HG03025 (cell line): Measurements from ENCODE around the gene FAM234A.

ENCODE experiments used
- ATAC-seq: cut with Tn5 transposase; IDR thresholded peaks from one replicate; pipeline ENCODE4 v1.9.1; 2021; ENCODE audit warnings: mild to moderate bottlenecking, moderate library complexity; ENCODE audit not compliant: unreplicated experiment, low FRiP score

FAM234A gene

DNA sequence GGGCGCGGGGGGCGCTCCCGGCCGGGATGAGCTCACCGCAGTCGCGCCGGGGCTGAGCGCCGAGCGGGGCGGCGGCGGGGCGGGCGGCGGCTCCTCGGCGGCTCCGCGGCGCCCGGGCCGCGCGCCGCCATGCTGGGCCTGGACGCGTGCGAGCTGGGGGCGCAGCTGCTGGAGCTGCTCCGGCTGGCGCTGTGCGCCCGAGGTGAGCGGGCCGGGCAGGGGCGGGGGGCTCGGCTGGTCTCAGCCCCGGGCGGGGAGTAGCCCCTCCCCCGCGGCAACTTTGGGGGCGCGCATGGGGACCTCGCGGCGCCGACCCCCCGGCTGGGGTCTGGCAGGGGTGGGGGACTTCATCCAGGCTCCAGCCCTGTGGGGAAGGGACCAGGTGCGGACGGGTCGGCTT, 45.9 kb downstream of the FAM234A start, which contains the start of gene ARHGDIG:
TSS of gene ARHGDIG (plus strand) at position 40 of the 400 bp plus-strand sequence. CDS start at position 130, 90 bp downstream.
- no peak for ATAC-seq

DNA sequence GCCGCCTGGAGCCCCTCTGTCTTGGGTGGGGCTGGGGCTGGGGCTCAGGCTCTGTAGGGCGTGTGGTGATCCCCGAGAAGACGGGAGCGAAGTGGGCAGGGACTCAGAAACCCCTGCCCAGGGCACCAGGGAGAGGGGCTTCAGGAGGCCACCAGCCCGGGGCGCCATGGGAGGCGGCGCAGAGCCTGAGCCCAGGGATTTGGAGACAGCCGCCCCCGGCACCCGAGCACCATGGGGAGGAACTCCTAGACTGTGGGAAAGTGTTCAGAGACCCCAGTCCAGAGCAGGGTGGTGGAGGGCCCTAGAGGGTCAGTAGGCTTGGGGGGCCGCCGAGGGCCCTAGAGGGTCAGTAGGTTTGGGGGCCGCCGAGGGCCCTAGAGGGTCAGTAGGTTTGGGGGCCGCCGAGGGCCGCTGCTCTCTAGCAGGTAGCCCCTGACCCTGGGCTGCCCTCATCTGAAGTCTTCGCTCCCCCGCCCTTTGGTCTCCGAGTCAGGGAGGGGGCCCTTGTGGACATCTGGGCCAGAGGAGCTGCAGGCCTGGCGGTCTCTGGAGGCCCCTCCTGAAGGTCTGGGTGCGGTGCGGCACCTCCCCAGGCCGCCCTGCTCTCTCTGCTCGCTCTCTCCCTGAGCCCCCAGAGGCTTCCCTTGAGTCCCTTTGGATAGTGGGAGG, 46.5 kb downstream of the FAM234A start:
- no peak for ATAC-seq

DNA sequence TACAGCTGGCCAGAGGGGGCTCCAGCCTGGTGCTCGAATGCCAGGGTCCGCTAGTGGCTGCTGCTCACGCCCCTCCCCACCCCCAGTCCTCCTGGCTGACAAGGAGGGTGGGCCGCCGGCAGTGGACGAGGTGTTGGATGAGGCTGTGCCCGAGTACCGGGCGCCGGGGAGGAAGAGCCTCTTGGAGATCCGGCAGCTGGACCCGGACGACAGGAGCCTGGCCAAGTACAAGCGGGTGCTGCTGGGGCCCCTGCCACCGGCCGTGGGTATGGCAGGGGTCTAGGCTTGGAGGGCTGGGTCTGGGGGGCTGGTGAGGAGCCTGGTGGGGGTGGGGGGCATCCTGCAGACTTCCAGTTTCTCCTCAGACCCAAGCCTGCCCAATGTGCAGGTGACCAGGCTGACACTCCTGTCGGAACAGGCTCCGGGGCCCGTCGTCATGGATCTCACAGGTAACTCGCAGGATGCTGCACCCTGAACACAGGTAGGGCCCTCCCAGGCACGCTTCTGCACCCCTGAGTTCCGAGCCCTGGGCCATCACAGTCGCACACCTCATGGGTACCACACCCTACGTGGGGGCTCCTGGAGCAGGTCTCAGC, 47.1 kb downstream of the FAM234A start:
- ATAC-seq, result no peak

DNA sequence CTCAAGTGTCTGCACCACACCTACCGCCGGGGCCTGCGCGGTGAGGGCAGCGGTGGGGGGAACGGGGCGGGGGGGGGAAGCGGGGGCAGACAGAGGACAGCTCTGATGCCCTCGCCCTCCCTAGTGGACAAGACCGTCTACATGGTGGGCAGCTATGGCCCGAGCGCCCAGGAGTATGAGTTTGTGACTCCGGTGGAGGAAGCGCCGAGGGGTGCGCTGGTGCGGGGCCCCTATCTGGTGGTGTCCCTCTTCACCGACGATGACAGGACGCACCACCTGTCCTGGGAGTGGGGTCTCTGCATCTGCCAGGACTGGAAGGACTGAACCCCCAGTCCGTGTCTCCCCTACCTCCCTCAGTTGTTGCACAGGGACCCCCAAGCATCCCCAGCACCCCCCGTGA, 47.9 kb downstream of the FAM234A start:
- ATAC-seq, result no peak

DNA sequence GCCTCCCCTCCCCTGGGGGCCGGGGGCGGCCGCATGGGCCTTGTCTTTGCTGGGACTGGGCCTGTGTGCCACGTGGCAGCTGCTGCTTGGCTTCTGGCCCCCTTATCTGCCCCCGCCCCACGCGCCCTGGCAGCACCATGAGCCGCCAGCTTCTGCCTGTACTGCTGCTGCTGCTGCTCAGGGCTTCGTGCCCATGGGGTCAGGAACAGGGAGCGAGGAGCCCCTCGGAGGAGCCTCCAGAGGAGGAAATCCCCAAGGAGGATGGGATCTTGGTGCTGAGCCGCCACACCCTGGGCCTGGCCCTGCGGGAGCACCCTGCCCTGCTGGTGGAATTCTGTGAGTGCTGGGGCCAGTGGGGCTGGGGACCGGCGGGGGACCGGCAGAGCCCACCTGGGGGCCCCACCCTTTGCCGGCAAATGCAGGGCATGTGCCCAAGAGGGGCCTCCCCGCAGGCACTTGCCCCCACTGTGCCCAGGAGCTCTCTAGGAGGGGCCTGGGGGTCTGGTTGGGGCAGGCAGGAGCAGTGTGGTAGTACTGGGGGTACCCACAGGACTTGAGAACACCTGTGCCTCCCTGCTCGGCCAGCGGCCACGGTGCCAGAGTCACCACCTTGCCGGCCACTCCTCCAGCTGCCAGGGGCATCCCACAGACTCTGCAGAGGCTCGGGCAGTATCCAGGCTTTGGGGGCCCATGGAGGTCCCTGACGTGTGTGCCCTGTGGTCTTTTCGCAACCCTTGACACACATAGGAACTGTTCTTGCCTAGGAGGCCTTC, 48.6 kb downstream of the FAM234A start, which contains the start of gene PDIA2:
TSS of gene PDIA2 (plus strand) at position 132 of the 773 bp plus-strand sequence. CDS start at position 138, 6 bp downstream.
- no peak for ATAC-seq

DNA sequence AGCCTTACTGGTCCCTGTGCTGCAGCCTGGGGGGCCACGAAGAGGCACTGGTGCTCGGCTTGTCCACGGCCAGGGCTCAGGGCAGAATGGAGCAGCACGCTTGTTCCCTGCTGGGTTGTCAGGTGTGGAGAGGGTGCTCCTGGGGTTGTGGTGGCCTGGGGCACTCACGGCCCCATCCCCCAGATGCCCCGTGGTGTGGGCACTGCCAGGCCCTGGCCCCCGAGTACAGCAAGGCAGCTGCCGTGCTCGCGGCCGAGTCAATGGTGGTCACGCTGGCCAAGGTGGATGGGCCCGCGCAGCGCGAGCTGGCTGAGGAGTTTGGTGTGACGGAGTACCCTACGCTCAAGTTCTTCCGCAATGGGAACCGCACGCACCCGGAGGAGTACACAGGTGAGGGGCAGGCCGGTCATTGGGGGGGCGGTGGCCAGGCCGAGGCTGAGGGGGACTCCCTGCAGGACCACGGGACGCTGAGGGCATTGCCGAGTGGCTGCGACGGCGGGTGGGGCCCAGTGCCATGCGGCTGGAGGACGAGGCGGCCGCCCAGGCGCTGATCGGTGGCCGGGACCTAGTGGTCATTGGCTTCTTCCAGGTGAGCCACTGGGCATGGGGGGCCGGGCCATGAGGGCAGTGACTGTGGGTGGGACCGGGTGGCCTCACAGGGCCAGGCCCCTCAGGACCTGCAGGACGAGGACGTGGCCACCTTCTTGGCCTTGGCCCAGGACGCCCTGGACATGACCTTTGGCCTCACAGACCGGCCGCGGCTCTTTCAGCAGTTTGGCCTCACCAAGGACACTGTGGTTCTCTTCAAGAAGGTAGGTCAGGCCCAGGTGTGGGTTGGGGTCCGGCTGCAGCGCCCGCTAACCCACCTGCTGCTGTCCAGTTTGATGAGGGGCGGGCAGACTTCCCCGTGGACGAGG, 49.8 kb downstream of the FAM234A start:
- no peak for ATAC-seq

DNA sequence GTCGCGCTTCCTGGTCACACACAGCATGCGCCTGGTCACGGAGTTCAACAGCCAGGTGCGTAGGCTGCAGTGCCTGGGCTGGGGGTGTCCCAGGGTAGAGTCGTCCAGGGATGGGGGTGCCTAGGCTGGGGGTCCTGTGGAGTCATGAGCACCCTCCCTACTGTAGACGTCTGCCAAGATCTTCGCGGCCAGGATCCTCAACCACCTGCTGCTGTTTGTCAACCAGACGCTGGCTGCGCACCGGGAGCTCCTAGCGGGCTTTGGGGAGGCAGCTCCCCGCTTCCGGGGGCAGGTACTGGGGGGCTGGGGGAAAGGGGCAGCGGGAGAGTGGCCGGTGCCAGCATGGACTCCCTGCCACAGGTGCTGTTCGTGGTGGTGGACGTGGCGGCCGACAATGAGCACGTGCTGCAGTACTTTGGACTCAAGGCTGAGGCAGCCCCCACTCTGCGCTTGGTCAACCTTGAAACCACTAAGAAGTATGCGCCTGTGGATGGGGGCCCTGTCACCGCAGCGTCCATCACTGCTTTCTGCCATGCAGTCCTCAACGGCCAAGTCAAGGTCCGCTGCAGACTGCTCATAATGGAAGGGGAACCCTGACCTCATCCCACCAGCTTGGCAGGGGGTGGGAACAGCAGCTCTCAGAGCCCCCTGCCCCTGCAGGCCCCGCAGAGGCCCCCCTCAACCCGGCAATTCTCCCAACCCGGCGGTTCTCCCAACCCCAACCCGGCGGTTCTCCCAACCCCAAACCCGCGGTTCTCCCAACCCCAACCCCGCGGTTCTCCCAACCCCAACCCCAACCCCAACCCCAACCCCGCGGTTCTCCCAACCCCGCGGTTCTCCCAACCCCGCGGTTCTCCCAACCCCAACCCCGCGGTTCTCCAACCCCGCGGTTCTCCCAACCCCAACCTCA, 50.8 kb downstream of the FAM234A start:
- ATAC-seq, result no peak

DNA sequence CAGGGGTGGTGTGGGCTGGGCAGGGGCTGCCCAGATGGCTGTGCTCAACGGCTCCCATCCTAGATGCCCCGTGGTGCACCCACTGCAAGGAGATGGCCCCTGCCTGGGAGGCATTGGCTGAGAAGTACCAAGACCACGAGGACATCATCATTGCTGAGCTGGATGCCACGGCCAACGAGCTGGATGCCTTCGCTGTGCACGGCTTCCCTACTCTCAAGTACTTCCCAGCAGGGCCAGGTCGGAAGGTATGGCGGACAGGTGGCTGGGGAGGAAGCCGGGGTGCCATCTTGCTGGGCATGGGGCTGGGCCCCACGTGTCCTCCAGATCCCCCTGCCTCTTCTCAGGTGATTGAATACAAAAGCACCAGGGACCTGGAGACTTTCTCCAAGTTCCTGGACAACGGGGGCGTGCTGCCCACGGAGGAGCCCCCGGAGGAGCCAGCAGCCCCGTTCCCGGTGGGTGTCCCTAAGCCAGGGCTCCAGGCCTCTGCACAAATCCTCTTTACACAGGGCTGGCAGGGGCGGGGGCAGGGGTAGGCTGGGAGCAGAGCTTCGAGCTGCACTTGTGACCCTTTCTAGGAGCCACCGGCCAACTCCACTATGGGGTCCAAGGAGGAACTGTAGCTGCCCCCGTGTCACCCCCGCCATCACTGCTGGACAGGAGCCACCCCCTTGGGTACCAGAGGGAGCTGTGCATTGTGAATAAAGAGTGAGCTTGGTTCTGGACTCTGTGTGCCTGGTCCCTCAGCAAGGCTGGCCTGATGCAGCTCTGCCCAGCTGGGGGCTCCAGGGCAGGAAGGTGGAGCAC, 52.1 kb downstream of the FAM234A start:
- ATAC-seq, result no peak

DNA sequence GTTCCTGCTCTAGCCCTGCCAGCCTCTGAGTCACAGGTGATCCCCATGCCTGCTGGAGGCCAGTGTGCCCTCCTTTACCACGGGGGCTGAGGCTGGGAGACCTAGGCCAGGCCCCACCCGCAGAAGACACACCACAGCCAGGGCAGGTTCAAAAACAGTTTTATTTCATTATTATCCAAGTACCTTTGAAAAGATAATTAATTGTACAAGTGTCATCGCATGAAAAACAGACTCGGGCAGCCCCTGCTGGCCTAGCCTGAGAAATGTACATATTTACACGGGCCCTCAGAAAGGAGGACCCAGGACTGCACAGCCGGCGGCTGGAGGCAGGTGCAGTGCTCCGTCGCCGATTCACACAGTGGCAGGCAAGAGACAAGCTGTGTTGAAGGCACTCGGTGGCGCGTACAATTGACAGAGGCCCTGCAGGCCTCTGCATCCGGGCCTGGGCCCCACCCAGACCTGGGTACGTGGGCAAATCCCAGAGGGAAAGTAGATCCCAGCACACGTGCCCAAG, 52.7 kb downstream of the FAM234A start:
- no peak for ATAC-seq

DNA sequence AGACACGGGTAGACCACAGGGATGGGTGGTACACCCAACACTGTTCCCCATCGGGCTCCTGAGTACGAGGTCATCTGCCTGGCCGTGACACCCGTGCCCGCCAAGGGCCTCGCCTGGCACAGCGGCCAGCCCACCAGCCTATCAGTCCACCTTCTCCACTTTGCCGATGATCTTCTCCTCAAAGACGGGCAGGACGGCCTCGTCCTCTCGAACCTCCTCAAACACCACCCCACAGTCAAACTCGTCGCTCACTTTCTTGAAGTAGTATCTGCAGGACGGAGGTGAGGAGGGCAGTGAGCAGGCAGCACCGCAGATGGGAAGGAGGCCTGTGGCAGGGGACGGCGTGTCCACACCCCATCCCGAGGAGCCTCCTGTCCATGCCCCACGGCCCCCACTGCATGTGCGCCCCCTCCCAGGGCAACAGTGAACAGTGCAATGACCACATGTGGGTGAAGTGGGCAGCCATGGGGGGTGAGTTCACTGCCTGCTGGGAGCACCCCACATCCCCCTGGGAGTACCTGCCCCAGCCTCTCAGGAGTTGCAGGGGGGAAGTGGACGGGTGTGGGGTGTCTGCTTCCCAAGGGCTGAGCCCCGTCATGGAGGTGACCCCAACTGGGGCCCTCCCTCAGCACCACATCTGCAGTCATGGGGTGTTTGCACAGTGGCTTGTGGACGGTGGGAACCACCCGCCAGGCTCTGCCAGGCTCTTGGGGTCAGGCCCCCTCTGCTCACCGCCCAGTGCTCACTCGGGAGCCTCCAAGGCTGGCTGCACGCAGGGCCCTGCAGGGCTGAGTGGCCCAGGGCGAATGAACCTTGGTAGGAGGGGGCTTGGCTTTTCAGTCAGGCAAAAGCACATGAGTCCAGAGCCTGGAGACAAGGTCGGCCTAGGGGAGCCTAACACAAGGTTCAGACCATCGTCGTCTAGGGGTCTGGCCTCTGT, 53.6 kb downstream of the FAM234A start:
- ATAC-seq, result no peak

DNA sequence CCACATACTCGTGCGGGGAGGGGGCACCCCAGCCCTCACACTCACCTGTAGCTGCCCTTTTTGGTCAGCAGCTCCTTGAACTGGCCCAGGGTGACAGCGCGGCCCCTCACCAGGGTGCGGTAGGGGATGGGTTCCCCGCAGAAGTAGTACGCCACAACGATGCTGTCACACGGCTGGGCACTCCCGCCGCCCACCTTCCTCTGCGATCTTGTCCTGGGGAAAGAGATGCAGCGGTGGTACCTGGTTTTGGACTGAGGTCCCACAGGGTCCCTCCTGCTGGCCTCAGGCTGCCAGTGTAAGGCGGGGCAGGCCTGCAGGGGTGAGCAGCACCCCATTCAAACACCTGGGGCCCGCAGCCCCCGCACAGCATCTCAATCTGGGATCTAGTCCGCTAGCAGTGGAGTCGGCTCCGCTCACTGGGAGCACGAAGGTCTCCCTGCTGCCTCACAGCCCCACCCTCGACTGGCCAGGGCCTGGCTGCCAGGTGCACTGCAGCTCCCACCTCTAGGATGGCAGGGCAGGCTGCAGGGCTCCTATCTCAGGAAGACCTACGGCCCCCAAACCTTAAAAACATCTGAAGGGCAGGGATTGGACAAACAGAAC, 54.9 kb downstream of the FAM234A start:
- ATAC-seq, result no peak

DNA sequence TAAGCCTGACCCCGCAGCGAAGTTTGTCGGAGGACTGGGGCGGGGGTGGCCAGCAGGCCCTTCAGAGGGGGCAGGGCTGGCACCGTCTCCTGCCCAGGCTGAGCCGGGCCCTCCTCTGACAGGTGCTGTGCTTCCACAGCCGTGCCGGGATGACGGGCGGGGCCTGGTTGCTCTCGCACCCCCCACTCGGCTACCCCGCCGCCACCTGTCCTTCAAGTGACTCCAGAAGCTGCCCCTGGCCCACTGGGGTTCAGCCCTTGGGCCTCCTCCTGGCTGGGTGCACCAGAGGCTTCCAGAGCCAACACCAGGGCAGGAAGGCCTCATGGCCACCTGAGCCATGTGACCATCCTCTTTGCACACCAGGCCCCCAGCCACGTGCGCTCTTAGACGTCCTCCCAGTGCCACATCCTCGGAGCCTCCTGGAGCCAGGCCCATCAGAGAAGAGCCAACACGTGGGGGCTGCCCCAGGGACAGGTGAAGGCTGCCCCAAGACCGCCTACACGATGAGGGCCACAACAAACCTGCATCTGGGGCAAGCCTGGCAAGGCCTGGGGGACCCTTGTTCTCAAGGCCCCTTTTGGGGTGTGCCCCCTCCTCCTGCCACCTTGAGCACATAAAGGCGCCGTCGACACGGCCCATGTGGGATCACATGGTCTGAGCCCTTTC, 55.5 kb downstream of the FAM234A start:
- ATAC-seq, result no peak

DNA sequence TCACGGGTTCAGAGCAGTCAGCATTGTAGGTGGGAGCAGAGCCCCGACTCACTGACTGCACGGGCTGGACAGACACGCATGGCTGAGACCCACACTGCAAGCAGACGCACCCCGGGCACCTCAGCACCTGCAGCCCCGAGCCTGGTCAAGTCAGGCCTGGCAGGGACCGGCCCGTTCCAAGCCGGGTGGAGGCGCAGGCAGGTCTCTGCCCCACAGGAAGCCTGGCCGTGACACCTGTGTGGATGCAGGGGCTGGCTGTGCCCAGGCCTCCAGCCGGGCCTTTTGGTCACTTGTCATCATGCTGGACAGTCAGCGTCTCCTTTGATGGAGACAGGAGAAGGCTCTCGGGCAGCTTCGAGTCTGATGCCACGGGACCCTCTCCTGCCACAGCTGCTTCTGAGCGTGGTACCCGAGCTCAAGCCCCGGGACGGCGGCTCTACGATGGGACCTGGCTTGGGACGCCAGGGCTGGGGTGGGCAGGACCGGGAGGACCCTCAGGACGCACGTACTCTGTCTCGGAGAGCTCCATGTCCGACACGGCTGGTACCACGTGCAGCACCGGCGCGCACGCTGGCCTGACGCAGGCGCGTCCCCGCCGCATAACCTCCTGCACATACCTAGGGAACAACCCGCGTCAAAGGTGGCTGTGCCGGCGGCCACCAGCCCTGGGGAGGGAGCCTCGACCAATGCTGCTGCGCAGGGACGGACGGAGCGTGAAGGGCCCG, 56.2 kb downstream of the FAM234A start:
- ATAC-seq, result no peak

DNA sequence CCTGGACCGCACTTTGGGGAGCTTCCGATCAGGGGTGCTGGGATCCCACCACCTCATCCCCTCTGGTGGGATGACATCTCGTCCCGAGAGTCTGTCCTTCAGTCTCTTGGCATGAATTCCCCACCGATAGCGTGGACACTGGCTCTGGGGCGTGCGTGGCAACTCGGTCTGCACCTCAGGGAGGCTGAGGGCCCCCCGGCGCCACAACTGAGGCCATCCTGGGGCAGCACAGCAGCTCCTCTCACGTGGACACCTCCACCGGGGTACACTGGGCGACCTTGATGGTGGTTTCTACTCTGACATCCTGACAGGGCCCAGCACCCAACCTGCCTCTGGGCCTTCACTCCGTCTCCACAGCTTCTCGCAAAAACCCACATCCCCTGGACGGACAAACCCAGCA, 56.9 kb downstream of the FAM234A start:
- no peak for ATAC-seq

DNA sequence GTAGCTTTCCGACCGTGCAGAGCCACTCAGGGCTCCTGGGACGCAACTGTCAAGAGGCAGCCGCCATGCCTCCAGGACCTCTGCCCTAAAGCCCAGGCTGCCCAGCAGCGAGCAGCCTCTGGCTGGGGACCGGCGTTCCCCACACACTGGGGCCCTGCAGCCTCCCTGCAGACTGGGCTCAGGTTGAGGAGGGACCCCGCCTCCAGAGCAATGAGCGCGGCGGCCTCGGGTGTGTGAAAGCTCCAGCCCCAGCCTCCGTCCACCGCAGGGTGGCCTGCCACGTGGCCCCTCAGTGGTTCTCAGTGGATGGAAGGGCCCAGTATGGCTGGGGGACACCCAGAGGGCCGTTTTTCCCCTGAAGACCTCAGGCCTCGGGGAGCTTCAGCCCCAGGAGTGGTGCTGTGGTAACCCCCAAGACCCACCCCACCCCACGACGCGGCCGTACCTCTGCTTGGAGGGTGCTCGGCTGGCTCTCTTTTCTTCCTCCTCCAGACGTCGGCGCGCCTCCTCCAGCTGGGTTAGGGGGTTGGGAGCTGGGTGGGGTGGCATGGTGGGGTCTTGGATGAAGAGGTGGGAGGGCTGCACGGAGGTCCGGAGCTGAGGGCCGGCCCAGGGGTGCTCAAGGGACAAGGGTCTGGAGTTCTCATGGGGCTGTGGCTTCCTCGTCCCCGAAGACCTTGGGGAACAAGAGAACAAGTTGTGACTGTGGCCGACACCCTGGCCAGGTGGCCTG, 58.6 kb downstream of the FAM234A start:
- ATAC-seq, result no peak
